Omental fat pad (tissue), 4 donors: Measurements from ENCODE around the gene PDE1A. TPM values are rescaled to one million over a fixed set of nuclear protein-coding genes. Genes with fewer than 3 reads are reported as not detected.

Experiments
- ATAC-seq: fragments of 150-250 bp; one replicate; pipeline ENCODE4 v1.9.1; 2016; ENCODE audit warnings: mild to moderate bottlenecking, moderate library complexity; ENCODE audit not compliant: low FRiP score
- DNase-seq: peaks from one replicate; pipeline ENCODE4 v3.0.0-alpha.2; 2019; ENCODE audit warnings: low spot score
- CTCF ChIP-seq, 3 donors: fragments of 450-650 bp; IDR thresholded peaks; one replicate each; pipeline ENCODE4 v1.5.1; 2016 to 2017; ENCODE audit warnings: antibody characterized with exemption in 3 of 3, mild to moderate bottlenecking in 3 of 3, moderate library complexity in 2 of 3
- total RNA-seq, 4 donors: library from RNA; depleted of rRNA; stranded (reverse); fragments of >200 nt; gene quantifications; one replicate each; pipeline ENCODE4 v1.1.0, GENCODE V29; 2016

Gene PDE1A
- total RNA-seq, 4 donors from 2014 or later: 7.9 to 28.2 (median 13.1) TPM

- TF ChIP-seq CTCF (IDR thresholded peaks at IDR 0.05): no peak
- DNase-seq (no peak), ATAC-seq (peak; percentile 27)
Measured at GRCh38 chr2:182447163-182447562, 20.3 kb upstream of the PDE1A start.

- TF ChIP-seq CTCF (IDR thresholded peaks at IDR 0.05): no peak
- DNase-seq (no peak), ATAC-seq (no peak)
Measured at GRCh38 chr2:182446087-182446486, 19.3 kb upstream of the PDE1A start.

- no peak for TF ChIP-seq CTCF (IDR thresholded peaks at IDR 0.05)
- ATAC-seq: no peak
- DNase-seq: no peak
Measured at GRCh38 chr2:182445391-182445965, 18.6 kb upstream of the PDE1A start.

GRCh38 chr2:182444806-182445205 lies 18.0 kb upstream of the PDE1A start:
- DNase-seq (no peak), ATAC-seq (no peak)
- TF ChIP-seq CTCF (IDR thresholded peaks at IDR 0.05): no peak

- DNase-seq (no peak), ATAC-seq (no peak)
- no peak for TF ChIP-seq CTCF (IDR thresholded peaks at IDR 0.05)
Measured at GRCh38 chr2:182444170-182444569, 17.3 kb upstream of the PDE1A start.

- ATAC-seq (no peak), DNase-seq (no peak)
- no peak for TF ChIP-seq CTCF (IDR thresholded peaks at IDR 0.05)
Measured at GRCh38 chr2:182436252-182436651, 9.4 kb upstream of the PDE1A start.

- DNase-seq (no peak), ATAC-seq (peak; percentile 87)
- TF ChIP-seq CTCF (IDR thresholded peaks at IDR 0.05): no peak
Measured at GRCh38 chr2:182435754-182436153, 8.9 kb upstream of the PDE1A start.
